K562 (cell line): ENCODE results near the gene TMEM86B. TPM values are rescaled to one million over a fixed set of nuclear protein-coding genes. Genes with fewer than 3 reads are reported as not detected.

Experiments
- ARNT ChIP-seq, 2 experiments: fragments of 450-650 bp; IDR thresholded peaks; 2 replicates each; pipeline ENCODE4 v1.6.1; 2016; ENCODE audit warnings: mild to moderate bottlenecking in 1 of 2
- BCL6 ChIP-seq: fragments of 250-450 bp; sonication (Bioruptor Pico); IDR thresholded peaks from 2 replicates; pipeline ENCODE4 v1.4.0; 2020
- CHD4 ChIP-seq: fragments of 200-600 bp; sonication (generic); IDR thresholded peaks from 3 replicates; pipeline ENCODE4 v1.6.1; 2012; ENCODE audit warnings: low read depth, mild to moderate bottlenecking, mixed read lengths, low read length, inconsistent platforms; ENCODE audit not compliant: insufficient read depth, insufficient replicate concordance, poor library complexity, severe bottlenecking
- FOXK2 ChIP-seq, 2 experiments: fragments of 450-650 bp; IDR thresholded peaks in 1 of 2; conservative IDR thresholded peaks in 1 of 2; 2 replicates each; pipeline ENCODE4 v1.6.1; 2016; ENCODE audit warnings: low read depth in 2 of 2, mild to moderate bottlenecking in 1 of 2
- HDAC1 ChIP-seq, 2 experiments: fragments of 450-650 bp; IDR thresholded peaks; 2 replicates each; pipeline ENCODE4 v1.6.1; 2016 to 2017; ENCODE audit warnings: inconsistent platforms in 1 of 2, mild to moderate bottlenecking in 1 of 2, moderate library complexity in 1 of 2
- KAT2B ChIP-seq: IDR thresholded peaks from one replicate; pipeline ENCODE4 v1.6.1; 2012; ENCODE audit warnings: low read depth, mild to moderate bottlenecking, control low read depth, inconsistent platforms, low read length, moderate library complexity
- MXI1 ChIP-seq: IDR thresholded peaks from 2 replicates; pipeline ENCODE4 v1.6.1; 2011; ENCODE audit warnings: low read depth, mild to moderate bottlenecking, improper control_type of control experiment, low read length
- TRIM24 ChIP-seq, 2 experiments: fragments of 450-650 bp; IDR thresholded peaks; 2 replicates each; pipeline ENCODE4 v1.6.1; 2016
- ZNF23 ChIP-seq: fragments of 250-450 bp; sonication (Bioruptor Pico); IDR thresholded peaks from 2 replicates; pipeline ENCODE4 v1.4.0; 2020; ENCODE audit warnings: mild to moderate bottlenecking
- polyA plus RNA-seq, 8 experiments: library from polyadenylated mRNA; depleted of rRNA in 4 of 8; stranded (reverse) in 5 of 8; unstranded in 3 of 8; fragments of >200 nt; fragmentation: Nextera tagmentation in 2 of 8; fragmentation: Illumina TruSeq in 1 of 8; extraction: Ambion mirVana in 2 of 8; extraction: Trizol in 1 of 8; gene quantifications; 2 replicates each; pipeline versions ENCODE4 v1.2.1 to v1.2.3, GENCODE V29; 2011 to 2014; ENCODE audit warnings: inconsistent platforms in 1 of 8, missing spikeins in 1 of 8
- total RNA-seq, 7 experiments: library from RNA; depleted of rRNA in 6 of 7; stranded (reverse); fragments of >200 nt in 6 of 7; fragmentation: Illumina TruSeq in 2 of 7; extraction: Trizol in 2 of 7; gene quantifications; 2 replicates each; pipeline versions ENCODE4 v1.2.1 to v1.2.3, GENCODE V29; 2011 to 2021; ENCODE audit warnings: low replicate concordance in 1 of 7
- TF ChIP-seq, protein P1 (sequence below): sonication (generic); formaldehyde crosslinking; IDR thresholded peaks from 2 replicates; pipeline ENCODE4 v1.8.1; 2023; ENCODE audit warnings: mild to moderate bottlenecking, missing genetic modification reagents
- TF ChIP-seq, protein P2 (sequence below): sonication (generic); formaldehyde crosslinking; IDR thresholded peaks from 2 replicates; pipeline ENCODE4 v1.8.1; 2022; ENCODE audit warnings: missing genetic modification reagents
- TF ChIP-seq, protein P3 (sequence below): fragments of 450-650 bp; formaldehyde crosslinking; conservative IDR thresholded peaks from 2 replicates; pipeline ENCODE4 v1.4.0; 2022; ENCODE audit warnings: mild to moderate bottlenecking, missing genetic modification characterization
- TF ChIP-seq, protein P4 (sequence below): fragments of 250-450 bp; sonication (Bioruptor Pico); IDR thresholded peaks from 2 replicates; pipeline ENCODE4 v1.6.1; 2021; ENCODE audit warnings: mild to moderate bottlenecking
- TF ChIP-seq, protein P5 (sequence below): sonication (generic); formaldehyde crosslinking; IDR thresholded peaks from 2 replicates; pipeline ENCODE4 v1.8.1; 2023; ENCODE audit warnings: missing genetic modification reagents, mild to moderate bottlenecking, borderline replicate concordance

TMEM86B gene
- total and polyA plus RNA-seq, 9 of the 15 experiments (the other 6 are each of a cell fraction or from before 2014, with no cell fraction given) = 0.28 to 7.9 (median 2.1) TPM

DNA sequence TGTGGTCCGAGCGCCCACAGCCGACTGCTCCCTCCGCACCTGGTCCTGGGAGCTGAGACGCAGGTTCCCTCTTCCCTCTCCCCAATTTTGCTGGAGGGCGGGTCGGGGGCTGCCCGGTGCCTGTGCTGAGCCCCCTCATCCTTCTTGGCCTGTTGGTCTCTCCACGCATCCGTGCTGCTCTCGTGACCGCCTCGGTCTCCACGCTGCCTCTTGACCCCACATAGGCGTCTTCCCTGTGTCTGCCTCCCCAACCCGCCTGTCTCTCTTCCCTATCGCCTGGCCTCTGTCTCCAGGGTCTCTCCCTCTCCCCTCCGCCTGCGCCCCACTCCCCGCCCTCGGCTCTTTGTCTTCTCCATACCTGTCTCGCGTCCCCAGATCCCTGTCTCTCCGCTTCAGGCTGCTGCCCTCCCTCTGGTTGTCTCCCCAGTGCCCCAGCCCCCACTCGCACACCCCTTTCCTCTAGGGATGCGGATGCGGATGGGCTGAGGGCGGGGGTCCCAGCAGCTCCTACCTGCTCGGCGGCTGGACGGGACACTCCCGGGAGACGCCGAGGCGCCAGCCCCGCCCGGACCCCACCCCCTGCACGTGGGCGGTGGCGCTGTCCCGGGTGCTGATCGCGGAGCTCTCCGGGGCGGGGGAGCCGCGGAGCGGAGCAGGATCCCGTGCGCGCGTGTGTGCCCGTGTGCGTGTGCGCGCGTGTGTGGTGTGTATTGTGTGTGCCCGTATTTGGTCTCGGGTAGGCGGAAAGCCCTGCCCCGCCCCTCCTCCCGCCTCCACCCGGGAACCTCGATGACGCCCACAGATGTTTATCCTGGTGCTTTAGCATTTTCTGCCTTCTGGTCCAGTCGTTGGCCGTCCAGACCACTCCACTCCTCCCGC lies 48.7 kb downstream of the TMEM86B start, which contains the start of gene SYT5 (continued):
- TF ChIP-seq, protein P1, sequence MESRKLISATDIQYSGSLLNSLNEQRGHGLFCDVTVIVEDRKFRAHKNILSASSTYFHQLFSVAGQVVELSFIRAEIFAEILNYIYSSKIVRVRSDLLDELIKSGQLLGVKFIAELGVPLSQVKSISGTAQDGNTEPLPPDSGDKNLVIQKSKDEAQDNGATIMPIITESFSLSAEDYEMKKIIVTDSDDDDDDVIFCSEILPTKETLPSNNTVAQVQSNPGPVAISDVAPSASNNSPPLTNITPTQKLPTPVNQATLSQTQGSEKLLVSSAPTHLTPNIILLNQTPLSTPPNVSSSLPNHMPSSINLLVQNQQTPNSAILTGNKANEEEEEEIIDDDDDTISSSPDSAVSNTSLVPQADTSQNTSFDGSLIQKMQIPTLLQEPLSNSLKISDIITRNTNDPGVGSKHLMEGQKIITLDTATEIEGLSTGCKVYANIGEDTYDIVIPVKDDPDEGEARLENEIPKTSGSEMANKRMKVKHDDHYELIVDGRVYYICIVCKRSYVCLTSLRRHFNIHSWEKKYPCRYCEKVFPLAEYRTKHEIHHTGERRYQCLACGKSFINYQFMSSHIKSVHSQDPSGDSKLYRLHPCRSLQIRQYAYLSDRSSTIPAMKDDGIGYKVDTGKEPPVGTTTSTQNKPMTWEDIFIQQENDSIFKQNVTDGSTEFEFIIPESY (CRISPR knock-in tag) = peak; percentile 86
- no peak for TF ChIP-seq ZNF23 (CRISPR knock-in tag)
- TF ChIP-seq, protein P2, sequence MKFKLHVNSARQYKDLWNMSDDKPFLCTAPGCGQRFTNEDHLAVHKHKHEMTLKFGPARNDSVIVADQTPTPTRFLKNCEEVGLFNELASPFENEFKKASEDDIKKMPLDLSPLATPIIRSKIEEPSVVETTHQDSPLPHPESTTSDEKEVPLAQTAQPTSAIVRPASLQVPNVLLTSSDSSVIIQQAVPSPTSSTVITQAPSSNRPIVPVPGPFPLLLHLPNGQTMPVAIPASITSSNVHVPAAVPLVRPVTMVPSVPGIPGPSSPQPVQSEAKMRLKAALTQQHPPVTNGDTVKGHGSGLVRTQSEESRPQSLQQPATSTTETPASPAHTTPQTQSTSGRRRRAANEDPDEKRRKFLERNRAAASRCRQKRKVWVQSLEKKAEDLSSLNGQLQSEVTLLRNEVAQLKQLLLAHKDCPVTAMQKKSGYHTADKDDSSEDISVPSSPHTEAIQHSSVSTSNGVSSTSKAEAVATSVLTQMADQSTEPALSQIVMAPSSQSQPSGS (CRISPR knock-in tag) = no peak; the same call in 1 of the 2 replicates
- TF ChIP-seq KAT2B = no peak
- no peak for TF ChIP-seq BCL6
- TF ChIP-seq, protein P3, sequence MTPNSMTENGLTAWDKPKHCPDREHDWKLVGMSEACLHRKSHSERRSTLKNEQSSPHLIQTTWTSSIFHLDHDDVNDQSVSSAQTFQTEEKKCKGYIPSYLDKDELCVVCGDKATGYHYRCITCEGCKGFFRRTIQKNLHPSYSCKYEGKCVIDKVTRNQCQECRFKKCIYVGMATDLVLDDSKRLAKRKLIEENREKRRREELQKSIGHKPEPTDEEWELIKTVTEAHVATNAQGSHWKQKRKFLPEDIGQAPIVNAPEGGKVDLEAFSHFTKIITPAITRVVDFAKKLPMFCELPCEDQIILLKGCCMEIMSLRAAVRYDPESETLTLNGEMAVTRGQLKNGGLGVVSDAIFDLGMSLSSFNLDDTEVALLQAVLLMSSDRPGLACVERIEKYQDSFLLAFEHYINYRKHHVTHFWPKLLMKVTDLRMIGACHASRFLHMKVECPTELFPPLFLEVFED (CRISPR knock-in tag) = no peak
- TF ChIP-seq HDAC1 (IDR thresholded peaks at IDR 0.05) = peak; percentile 74 to 99; a peak in 3 of 4 replicates
- no peak for TF ChIP-seq CHD4
- no peak for TF ChIP-seq TRIM24 (IDR thresholded peaks at IDR 0.05)
- peak; percentile 98 for TF ChIP-seq MXI1
- TF ChIP-seq, protein P4, sequence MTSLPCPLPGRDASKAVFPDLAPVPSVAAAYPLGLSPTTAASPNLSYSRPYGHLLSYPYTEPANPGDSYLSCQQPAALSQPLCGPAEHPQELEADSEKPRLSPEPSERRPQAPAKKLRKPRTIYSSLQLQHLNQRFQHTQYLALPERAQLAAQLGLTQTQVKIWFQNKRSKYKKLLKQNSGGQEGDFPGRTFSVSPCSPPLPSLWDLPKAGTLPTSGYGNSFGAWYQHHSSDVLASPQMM (CRISPR knock-in tag) = no peak
- TF ChIP-seq, protein P5, sequence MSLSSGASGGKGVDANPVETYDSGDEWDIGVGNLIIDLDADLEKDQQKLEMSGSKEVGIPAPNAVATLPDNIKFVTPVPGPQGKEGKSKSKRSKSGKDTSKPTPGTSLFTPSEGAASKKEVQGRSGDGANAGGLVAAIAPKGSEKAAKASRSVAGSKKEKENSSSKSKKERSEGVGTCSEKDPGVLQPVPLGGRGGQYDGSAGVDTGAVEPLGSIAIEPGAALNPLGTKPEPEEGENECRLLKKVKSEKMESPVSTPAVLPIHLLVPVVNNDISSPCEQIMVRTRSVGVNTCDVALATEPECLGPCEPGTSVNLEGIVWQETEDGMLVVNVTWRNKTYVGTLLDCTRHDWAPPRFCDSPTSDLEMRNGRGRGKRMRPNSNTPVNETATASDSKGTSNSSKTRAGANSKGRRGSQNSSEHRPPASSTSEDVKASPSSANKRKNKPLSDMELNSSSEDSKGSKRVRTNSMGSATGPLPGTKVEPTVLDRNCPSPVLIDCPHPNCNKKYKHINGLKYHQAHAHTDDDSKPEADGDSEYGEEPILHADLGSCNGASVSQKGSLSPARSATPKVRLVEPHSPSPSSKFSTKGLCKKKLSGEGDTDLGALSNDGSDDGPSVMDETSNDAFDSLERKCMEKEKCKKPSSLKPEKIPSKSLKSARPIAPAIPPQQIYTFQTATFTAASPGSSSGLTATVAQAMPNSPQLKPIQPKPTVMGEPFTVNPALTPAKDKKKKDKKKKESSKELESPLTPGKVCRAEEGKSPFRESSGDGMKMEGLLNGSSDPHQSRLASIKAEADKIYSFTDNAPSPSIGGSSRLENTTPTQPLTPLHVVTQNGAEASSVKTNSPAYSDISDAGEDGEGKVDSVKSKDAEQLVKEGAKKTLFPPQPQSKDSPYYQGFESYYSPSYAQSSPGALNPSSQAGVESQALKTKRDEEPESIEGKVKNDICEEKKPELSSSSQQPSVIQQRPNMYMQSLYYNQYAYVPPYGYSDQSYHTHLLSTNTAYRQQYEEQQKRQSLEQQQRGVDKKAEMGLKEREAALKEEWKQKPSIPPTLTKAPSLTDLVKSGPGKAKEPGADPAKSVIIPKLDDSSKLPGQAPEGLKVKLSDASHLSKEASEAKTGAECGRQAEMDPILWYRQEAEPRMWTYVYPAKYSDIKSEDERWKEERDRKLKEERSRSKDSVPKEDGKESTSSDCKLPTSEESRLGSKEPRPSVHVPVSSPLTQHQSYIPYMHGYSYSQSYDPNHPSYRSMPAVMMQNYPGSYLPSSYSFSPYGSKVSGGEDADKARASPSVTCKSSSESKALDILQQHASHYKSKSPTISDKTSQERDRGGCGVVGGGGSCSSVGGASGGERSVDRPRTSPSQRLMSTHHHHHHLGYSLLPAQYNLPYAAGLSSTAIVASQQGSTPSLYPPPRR (CRISPR knock-in tag) = no peak
- no peak for TF ChIP-seq ARNT (IDR thresholded peaks at IDR 0.05)
- peak; percentile 29 to 37; a peak in 1 of 4 replicates for TF ChIP-seq FOXK2 (conservative IDR thresholded peaks at IDR 0.05 in 1 of 2, IDR thresholded peaks at IDR 0.05 in 1 of 2; ENCODE audit: low read depth in 2 of 2)
